ENCODE results near the gene ANKS3. TPM values are rescaled to one million over a fixed set of nuclear protein-coding genes. Genes with fewer than 3 reads are reported as not detected.

ANKS3 gene
- total RNA-seq, 1 experiment from 2014 or later = 32.8 TPM

DNA sequence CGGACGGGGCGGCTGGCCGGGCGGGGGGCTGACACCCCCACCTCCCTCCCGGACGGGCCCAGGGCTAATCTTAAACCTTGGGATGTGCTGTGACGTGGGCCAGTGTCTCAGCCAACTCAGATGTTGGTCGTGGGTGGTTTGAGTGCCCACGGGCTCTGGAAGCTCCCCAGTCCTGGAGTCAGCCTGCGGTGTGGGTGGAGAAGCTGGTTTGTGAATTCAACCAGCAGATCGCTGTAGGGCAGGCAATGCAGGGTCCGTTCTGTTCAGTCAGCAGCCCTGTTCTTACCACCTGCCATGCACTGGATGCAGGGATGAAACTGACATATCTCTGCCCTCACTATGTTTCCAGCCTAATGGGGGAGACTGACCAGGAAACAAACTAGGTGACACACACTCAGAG lies 40.9 kb upstream of the ANKS3 start:
- TF ChIP-seq EZH2 (IDR thresholded peaks at IDR 0.05; ENCODE audit: low read depth) = no peak
- TF ChIP-seq, protein P1, sequence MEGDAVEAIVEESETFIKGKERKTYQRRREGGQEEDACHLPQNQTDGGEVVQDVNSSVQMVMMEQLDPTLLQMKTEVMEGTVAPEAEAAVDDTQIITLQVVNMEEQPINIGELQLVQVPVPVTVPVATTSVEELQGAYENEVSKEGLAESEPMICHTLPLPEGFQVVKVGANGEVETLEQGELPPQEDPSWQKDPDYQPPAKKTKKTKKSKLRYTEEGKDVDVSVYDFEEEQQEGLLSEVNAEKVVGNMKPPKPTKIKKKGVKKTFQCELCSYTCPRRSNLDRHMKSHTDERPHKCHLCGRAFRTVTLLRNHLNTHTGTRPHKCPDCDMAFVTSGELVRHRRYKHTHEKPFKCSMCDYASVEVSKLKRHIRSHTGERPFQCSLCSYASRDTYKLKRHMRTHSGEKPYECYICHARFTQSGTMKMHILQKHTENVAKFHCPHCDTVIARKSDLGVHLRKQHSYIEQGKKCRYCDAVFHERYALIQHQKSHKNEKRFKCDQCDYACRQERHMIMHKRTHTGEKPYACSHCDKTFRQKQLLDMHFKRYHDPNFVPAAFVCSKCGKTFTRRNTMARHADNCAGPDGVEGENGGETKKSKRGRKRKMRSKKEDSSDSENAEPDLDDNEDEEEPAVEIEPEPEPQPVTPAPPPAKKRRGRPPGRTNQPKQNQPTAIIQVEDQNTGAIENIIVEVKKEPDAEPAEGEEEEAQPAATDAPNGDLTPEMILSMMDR (conservative IDR thresholded peaks at IDR 0.05) = no peak
- ChIA-PET POLR2A (ENCODE audit: unreplicated experiment) (no interaction called here), CTCF (no interaction called here)
- BruUV-seq (replicated peaks) = no TSS peak
- intact Hi-C loops (cut with micrococcal nuclease; ENCODE audit: unreplicated experiment) = no loop called here
- Histone ChIP-seq H3K4me2 (no peak overlapping the region), H3K9me3 (ENCODE audit: insufficient read depth, low read depth) (no peaks in the 10 kb centered on the region), H4K20me1 (ENCODE audit: insufficient read depth) (no peaks in the 10 kb centered on the region), H3K79me2 (ENCODE audit: low read depth) (no peaks in the 10 kb centered on the region), H3K27ac (no peak overlapping the region), H3F3A (ENCODE audit: insufficient read depth, low read depth) (no peaks in the 10 kb centered on the region), H3K9me2 (ENCODE audit: insufficient read depth) (no peaks in the 10 kb centered on the region), H3K27me3 (ENCODE audit: insufficient read depth, low read depth) (no peaks in the 10 kb centered on the region), H2AFZ (no peak overlapping the region), H3K4me1 (replicated peaks; ENCODE audit: insufficient read depth) (peaks cover 2% of the 10 kb centered on the region; the same call in 1 of the 2 replicates), H3K4me3 (no peak overlapping the region), H3K36me3 (ENCODE audit: low read depth) (no peaks in the 10 kb centered on the region)
- no peak for DNase-seq

DNA sequence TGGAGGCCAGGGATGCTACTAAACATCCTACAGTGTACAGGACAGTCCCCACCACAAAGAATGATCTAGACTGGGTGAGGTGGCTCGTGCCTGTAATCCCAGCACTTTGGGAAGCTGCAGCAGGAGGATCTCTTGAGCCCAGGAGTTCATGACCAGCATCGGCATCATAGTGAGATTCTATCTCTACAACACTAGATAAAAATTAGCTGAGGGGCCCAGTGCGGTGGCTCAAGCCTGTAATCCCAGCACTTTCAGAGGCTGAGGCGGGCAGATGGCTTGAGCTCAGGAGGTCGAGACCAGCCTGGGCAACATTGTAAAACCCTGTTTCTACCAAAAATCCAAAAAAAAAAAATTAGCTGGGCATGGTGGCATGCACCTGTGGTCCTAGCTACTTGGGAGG lies 38.3 kb upstream of the ANKS3 start:
- ChIA-PET CTCF (no interaction called here), POLR2A (ENCODE audit: unreplicated experiment) (interaction anchor here (0.7 to 1.7 kb wide), 2 partner anchors 23 to 28 kb away, joined by 5 to 11 read pairs; no protein-coding TSS in a partner anchor)
- Histone ChIP-seq H3K27me3 (ENCODE audit: insufficient read depth, low read depth) (no peaks in the 10 kb centered on the region), H3K9me2 (ENCODE audit: insufficient read depth) (no peaks in the 10 kb centered on the region), H4K20me1 (ENCODE audit: insufficient read depth) (no peaks in the 10 kb centered on the region), H3K9me3 (ENCODE audit: insufficient read depth, low read depth) (no peaks in the 10 kb centered on the region), H3K4me3 (no peak overlapping the region), H3F3A (ENCODE audit: insufficient read depth, low read depth) (peaks cover 11% of the 10 kb centered on the region; the same call in 1 of the 2 replicates), H3K4me1 (replicated peaks; ENCODE audit: insufficient read depth) (peaks cover 5% of the 10 kb centered on the region), H3K36me3 (ENCODE audit: low read depth) (no peaks in the 10 kb centered on the region), H3K4me2 (no peak overlapping the region), H2AFZ (no peak overlapping the region), H3K79me2 (ENCODE audit: low read depth) (no peaks in the 10 kb centered on the region), H3K27ac (no peak overlapping the region)
- BruUV-seq (replicated peaks) = no TSS peak
- intact Hi-C loops (cut with micrococcal nuclease; ENCODE audit: unreplicated experiment) = no loop called here
- no peak for TF ChIP-seq EZH2 (IDR thresholded peaks at IDR 0.05; ENCODE audit: low read depth)
- TF ChIP-seq, protein P1 (conservative IDR thresholded peaks at IDR 0.05) = no peak
- DNase-seq = no peak

DNA sequence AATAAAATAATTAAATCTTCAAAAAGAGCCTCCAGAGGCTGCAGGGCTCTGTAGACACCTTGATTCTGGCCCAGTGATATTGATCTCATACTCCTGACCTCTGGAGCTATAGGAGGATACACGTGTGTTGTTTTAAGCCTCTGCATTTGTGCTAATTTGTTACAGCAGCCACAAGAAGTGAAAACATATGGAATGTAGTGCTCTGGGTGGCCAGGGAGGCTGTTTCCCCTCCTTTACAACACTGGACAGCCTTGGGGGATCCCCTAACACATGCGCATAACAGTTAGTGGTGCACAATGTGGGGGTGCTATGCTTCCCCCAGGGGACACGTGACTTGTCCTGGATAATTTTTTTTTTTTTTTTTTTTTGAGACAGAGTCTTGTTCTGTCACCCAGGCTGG lies 37.6 kb upstream of the ANKS3 start:
- Histone ChIP-seq H3K79me2 (ENCODE audit: low read depth) (peaks cover 2% of the 10 kb centered on the region), H3F3A (ENCODE audit: insufficient read depth, low read depth) (peaks cover 11% of the 10 kb centered on the region; the same call in 1 of the 2 replicates), H2AFZ (no peak overlapping the region), H3K27ac (no peak overlapping the region), H3K4me3 (no peak overlapping the region), H3K9me3 (ENCODE audit: insufficient read depth, low read depth) (no peaks in the 10 kb centered on the region), H3K9me2 (ENCODE audit: insufficient read depth) (no peaks in the 10 kb centered on the region), H4K20me1 (ENCODE audit: insufficient read depth) (no peaks in the 10 kb centered on the region), H3K36me3 (ENCODE audit: low read depth) (no peaks in the 10 kb centered on the region), H3K27me3 (ENCODE audit: insufficient read depth, low read depth) (no peaks in the 10 kb centered on the region), H3K4me1 (replicated peaks; ENCODE audit: insufficient read depth) (peaks cover 5% of the 10 kb centered on the region), H3K4me2 (no peak overlapping the region)
- ChIA-PET CTCF (interaction anchor here (0.6 kb wide), 1 partner anchor 147 kb away, joined by 5 read pairs; no protein-coding TSS in a partner anchor), POLR2A (ENCODE audit: unreplicated experiment) (interaction anchor here (1.7 kb wide), 1 partner anchor 24 kb away, joined by 11 read pairs; no protein-coding TSS in a partner anchor)
- intact Hi-C loops (cut with micrococcal nuclease; ENCODE audit: unreplicated experiment) = no loop called here
- TF ChIP-seq EZH2 (IDR thresholded peaks at IDR 0.05; ENCODE audit: low read depth) = no peak
- TF ChIP-seq, protein P1 (conservative IDR thresholded peaks at IDR 0.05) = no peak
- no peak for DNase-seq
- BruUV-seq (replicated peaks) = no TSS peak
